22Rv1 (cell line): ENCODE measurements around the gene SERPINB4.

Experiments used
- ZFX ChIP-seq: fragments of 450-650 bp; IDR thresholded peaks from 2 replicates; pipeline ENCODE4 v1.6.1; 2017; ENCODE audit warnings: antibody characterized with exemption, borderline replicate concordance
- TF ChIP-seq, protein P1 (sequence below): fragments of 450-650 bp; IDR thresholded peaks from 2 replicates; pipeline ENCODE4 v1.5.1; 2017; ENCODE audit warnings: mild to moderate bottlenecking

GRCh38 chr18:63648241-63648640 is 4.2 kb upstream of the SERPINB4 start:
- TF ChIP-seq ZFX = no peak
- TF ChIP-seq, protein P1, sequence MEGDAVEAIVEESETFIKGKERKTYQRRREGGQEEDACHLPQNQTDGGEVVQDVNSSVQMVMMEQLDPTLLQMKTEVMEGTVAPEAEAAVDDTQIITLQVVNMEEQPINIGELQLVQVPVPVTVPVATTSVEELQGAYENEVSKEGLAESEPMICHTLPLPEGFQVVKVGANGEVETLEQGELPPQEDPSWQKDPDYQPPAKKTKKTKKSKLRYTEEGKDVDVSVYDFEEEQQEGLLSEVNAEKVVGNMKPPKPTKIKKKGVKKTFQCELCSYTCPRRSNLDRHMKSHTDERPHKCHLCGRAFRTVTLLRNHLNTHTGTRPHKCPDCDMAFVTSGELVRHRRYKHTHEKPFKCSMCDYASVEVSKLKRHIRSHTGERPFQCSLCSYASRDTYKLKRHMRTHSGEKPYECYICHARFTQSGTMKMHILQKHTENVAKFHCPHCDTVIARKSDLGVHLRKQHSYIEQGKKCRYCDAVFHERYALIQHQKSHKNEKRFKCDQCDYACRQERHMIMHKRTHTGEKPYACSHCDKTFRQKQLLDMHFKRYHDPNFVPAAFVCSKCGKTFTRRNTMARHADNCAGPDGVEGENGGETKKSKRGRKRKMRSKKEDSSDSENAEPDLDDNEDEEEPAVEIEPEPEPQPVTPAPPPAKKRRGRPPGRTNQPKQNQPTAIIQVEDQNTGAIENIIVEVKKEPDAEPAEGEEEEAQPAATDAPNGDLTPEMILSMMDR = no peak
